Measurements from ENCODE around the gene PMEL.

PMEL gene

GRCh38 chr12:55912908-55913307 lies 52.9 kb downstream of the PMEL start:
- DNase-seq: no peak

- no peak for DNase-seq
These were observed 56.3 kb downstream of the PMEL start for GRCh38 chr12:55909513-55909884.

GRCh38 chr12:55908726-55909512 lies 56.9 kb downstream of the PMEL start:
- no peak for DNase-seq

GRCh38 chr12:55906056-55906455 lies 59.8 kb downstream of the PMEL start:
- DNase-seq: no peak
